Measurements from ENCODE around the gene TST. TPM values are rescaled to one million over a fixed set of nuclear protein-coding genes. Genes with fewer than 3 reads are reported as not detected.

The TST gene
- polyA plus RNA-seq, 1 experiment = 26.3 TPM

GRCh38 chr22:36976606-36977005 is 42.6 kb downstream of the TST start:
- Histone ChIP-seq H3K27me3 (ENCODE audit: control insufficient read depth, insufficient read depth, low read length) (peaks cover 24% of the 10 kb centered on the region), H3K4me3 (ENCODE audit: low read depth, low read length) (no peak overlapping the region), H3K27ac (ENCODE audit: low read depth, low read length) (no peak overlapping the region), H3K9me3 (ENCODE audit: control insufficient read depth, insufficient read depth, low read length) (no peaks in the 10 kb centered on the region; the same call in 1 of the 2 replicates)
- ChIA-PET POLR2A (no interaction called here), CTCF (interaction anchor here (0.6 to 3.5 kb wide), 9 partner anchors 8 to 447 kb away, joined by 3 to 14 read pairs (median 3); no protein-coding TSS in a partner anchor)
- TF ChIP-seq, protein P1, sequence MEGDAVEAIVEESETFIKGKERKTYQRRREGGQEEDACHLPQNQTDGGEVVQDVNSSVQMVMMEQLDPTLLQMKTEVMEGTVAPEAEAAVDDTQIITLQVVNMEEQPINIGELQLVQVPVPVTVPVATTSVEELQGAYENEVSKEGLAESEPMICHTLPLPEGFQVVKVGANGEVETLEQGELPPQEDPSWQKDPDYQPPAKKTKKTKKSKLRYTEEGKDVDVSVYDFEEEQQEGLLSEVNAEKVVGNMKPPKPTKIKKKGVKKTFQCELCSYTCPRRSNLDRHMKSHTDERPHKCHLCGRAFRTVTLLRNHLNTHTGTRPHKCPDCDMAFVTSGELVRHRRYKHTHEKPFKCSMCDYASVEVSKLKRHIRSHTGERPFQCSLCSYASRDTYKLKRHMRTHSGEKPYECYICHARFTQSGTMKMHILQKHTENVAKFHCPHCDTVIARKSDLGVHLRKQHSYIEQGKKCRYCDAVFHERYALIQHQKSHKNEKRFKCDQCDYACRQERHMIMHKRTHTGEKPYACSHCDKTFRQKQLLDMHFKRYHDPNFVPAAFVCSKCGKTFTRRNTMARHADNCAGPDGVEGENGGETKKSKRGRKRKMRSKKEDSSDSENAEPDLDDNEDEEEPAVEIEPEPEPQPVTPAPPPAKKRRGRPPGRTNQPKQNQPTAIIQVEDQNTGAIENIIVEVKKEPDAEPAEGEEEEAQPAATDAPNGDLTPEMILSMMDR (IDR thresholded peaks at IDR 0.05; ENCODE audit: low read depth, low read length) = no peak
- DNase-seq (ENCODE audit: low read depth, low spot score) = no peak

- Histone ChIP-seq H3K27me3 (ENCODE audit: control insufficient read depth, insufficient read depth, low read length) (peaks cover 27% of the 10 kb centered on the region), H3K4me3 (ENCODE audit: low read depth, low read length) (no peak overlapping the region), H3K9me3 (ENCODE audit: control insufficient read depth, insufficient read depth, low read length) (no peaks in the 10 kb centered on the region), H3K27ac (ENCODE audit: low read depth, low read length) (no peak overlapping the region)
- ChIA-PET CTCF (interaction anchor here (1.2 to 2.0 kb wide), 2 partner anchors 115 to 214 kb away, joined by 3 to 10 read pairs; no protein-coding TSS in a partner anchor), POLR2A (no interaction called here)
- TF ChIP-seq, protein P1 (IDR thresholded peaks at IDR 0.05; ENCODE audit: low read depth, low read length) = no peak
- DNase-seq (ENCODE audit: low read depth, low spot score) = no peak
These were observed 47.7 kb downstream of the TST start for GRCh38 chr22:36971341-36972125.

GRCh38 chr22:36968249-36968964 is 50.8 kb downstream of the TST start:
- H3K27ac ChIP-seq (ENCODE audit: low read depth, low read length) = no peak overlapping the region
- ChIA-PET CTCF (interaction anchor here (1.7 to 1.9 kb wide), 2 partner anchors 9 to 112 kb away, joined by 6 to 13 read pairs; no protein-coding TSS in a partner anchor), POLR2A (no interaction called here)
- TF ChIP-seq, protein P1 (IDR thresholded peaks at IDR 0.05; ENCODE audit: low read depth, low read length) = no peak
- H3K4me3 ChIP-seq (ENCODE audit: low read depth, low read length) = no peak overlapping the region
- no peak for DNase-seq (ENCODE audit: low read depth, low spot score)
- H3K27me3 ChIP-seq (ENCODE audit: control insufficient read depth, insufficient read depth, low read length) = peaks cover 29% of the 10 kb centered on the region
- no peaks in the 10 kb centered on the region for H3K9me3 ChIP-seq (ENCODE audit: control insufficient read depth, insufficient read depth, low read length)

- H3K9me3 ChIP-seq (ENCODE audit: control insufficient read depth, insufficient read depth, low read length) = no peaks in the 10 kb centered on the region
- ChIA-PET POLR2A (no interaction called here), CTCF (no interaction called here)
- TF ChIP-seq, protein P1 (IDR thresholded peaks at IDR 0.05; ENCODE audit: low read depth, low read length) = no peak
- no peak overlapping the region for H3K27ac ChIP-seq (ENCODE audit: low read depth, low read length)
- peaks cover 20% of the 10 kb centered on the region for H3K27me3 ChIP-seq (ENCODE audit: control insufficient read depth, insufficient read depth, low read length)
- H3K4me3 ChIP-seq (ENCODE audit: low read depth, low read length) = no peak overlapping the region
- no peak for DNase-seq (ENCODE audit: low read depth, low spot score)
These were observed 52.3 kb downstream of the TST start for GRCh38 chr22:36966851-36967540.

Data from AG04450 (cell line).